ENCODE measurements around the gene HLA-DPA1.

GRCh38 chr6:33107641-33108040 is 34.2 kb upstream of the HLA-DPA1 start:
- TF ChIP-seq CTCF (IDR thresholded peaks at IDR 0.05), result no peak
- TF ChIP-seq EP300 (IDR thresholded peaks at IDR 0.05), result no peak

Measured in suprapubic skin (tissue), 3 donors.